Activated T-cell treated with anti-CD3 and anti-CD28 coated beads for 48 hours (primary cell): ENCODE data around the gene GPR176.
"Not testable (repeated sequence)": the region's sequence is repeated elsewhere in the genome, so short reads cannot be mapped to it uniquely, and the experiment has no call there.

Source experiments
- DNase-seq: peaks from one replicate; pipeline ENCODE4 v3.0.0-alpha.2; 2020; ENCODE audit warnings: low read depth

The GPR176 gene

GRCh38 chr15:39855400-39855799, 64.7 kb downstream of the GPR176 start:
- DNase-seq: no peak

GRCh38 chr15:39854161-39854560, 65.9 kb downstream of the GPR176 start:
- DNase-seq: no peak

GRCh38 chr15:39852250-39852649, 67.8 kb downstream of the GPR176 start:
- no peak for DNase-seq

GRCh38 chr15:39851500-39852092, 68.5 kb downstream of the GPR176 start:
- DNase-seq: no peak

GRCh38 chr15:39850436-39850835, 69.6 kb downstream of the GPR176 start:
- DNase-seq: no peak

- no peak for DNase-seq
Measured at GRCh38 chr15:39846108-39846507, 74.0 kb downstream of the GPR176 start.

GRCh38 chr15:39845582-39845981, 74.5 kb downstream of the GPR176 start:
- DNase-seq: no peak

GRCh38 chr15:39843565-39843964, 76.5 kb downstream of the GPR176 start:
- DNase-seq: no peak

GRCh38 chr15:39837454-39837853, 82.6 kb downstream of the GPR176 start:
- no peak for DNase-seq

GRCh38 chr15:39835550-39835949, 84.5 kb downstream of the GPR176 start:
- no peak for DNase-seq

GRCh38 chr15:39834256-39834655, 85.8 kb downstream of the GPR176 start:
- DNase-seq: no peak

- DNase-seq: no peak
Measured at GRCh38 chr15:39833515-39833981, 86.5 kb downstream of the GPR176 start.

GRCh38 chr15:39830166-39830565, 89.9 kb downstream of the GPR176 start:
- no peak for DNase-seq

GRCh38 chr15:39828374-39828931, 91.6 kb downstream of the GPR176 start:
- no peak for DNase-seq

GRCh38 chr15:39826975-39827374, 93.1 kb downstream of the GPR176 start:
- no peak for DNase-seq

GRCh38 chr15:39823634-39824033, 96.4 kb downstream of the GPR176 start:
- DNase-seq: no peak

- DNase-seq: no peak
Measured at GRCh38 chr15:39820050-39820602, 99.9 kb downstream of the GPR176 start.

GRCh38 chr15:39819533-39819932, 100.5 kb downstream of the GPR176 start:
- no peak for DNase-seq

GRCh38 chr15:39817892-39818291, 102.2 kb downstream of the GPR176 start:
- DNase-seq: no peak

- DNase-seq: no peak
Measured at GRCh38 chr15:39814489-39814888, 105.6 kb downstream of the GPR176 start.

GRCh38 chr15:39812651-39813050, 107.4 kb downstream of the GPR176 start:
- DNase-seq: not testable (repeated sequence)

GRCh38 chr15:39808909-39809308, 111.2 kb downstream of the GPR176 start:
- DNase-seq: no peak

- DNase-seq: no peak
Measured at GRCh38 chr15:39807791-39808190, 112.3 kb downstream of the GPR176 start.

- DNase-seq: no peak
Measured at GRCh38 chr15:39804026-39804425, 116.0 kb downstream of the GPR176 start.
